HFF-Myc (cell line): Measurements from ENCODE around the gene HLA-DOB.
A peak's percentile ranks its signal among the peaks of the same experiment; 100 is the strongest.

ENCODE experiments used
- DNase-seq: peaks from one replicate; pipeline ENCODE4 v3.0.0-alpha.2; 2011; ENCODE audit warnings: low read depth; ENCODE audit errors: extremely low read depth
- H3K4me3 ChIP-seq: replicated peaks from 2 replicates; pipeline ENCODE4 v1.5.1; 2011; ENCODE audit warnings: low read depth, mild to moderate bottlenecking, control low read depth, low read length
- TF ChIP-seq, protein P1 (sequence below): IDR thresholded peaks from 2 replicates; pipeline ENCODE4 v1.5.1; 2012; ENCODE audit warnings: mild to moderate bottlenecking, low read depth, low read length, control low read depth; ENCODE audit errors: missing control alignments

Gene HLA-DOB

DNA sequence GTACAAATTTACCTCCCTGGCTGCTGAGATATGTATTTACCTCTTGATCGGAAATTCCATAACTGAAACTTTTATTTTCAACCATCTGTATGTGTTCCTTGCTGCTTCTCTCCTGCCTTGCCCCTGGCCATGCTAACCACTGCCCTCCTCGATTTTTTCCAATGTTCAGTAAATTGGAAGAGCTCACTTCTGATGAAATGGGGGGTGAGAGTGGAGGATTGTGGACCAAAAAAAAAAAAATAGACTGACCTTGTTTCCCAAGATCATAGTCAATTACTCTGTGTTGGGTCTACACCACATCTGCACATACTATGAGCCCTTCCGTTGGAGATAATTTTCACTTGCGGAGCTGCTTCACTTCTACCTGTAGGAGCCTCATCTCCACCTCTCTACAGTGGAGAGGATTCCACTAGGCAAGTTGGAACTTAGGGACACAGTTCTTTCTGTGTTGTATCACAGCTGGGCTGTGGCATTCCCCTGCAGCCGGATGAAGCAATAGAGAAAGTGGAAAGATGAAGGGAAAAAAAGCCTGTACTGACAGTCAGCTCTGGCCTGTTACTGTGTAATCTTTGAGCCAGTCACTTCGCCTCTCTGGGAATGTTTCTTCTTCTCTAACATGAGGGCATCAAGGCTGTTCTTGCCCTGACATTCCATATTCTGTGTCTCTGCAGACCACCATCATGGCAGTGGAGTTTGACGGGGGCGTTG, 38.8 kb upstream of the HLA-DOB start:
- no peak for DNase-seq
- TF ChIP-seq, protein P1, sequence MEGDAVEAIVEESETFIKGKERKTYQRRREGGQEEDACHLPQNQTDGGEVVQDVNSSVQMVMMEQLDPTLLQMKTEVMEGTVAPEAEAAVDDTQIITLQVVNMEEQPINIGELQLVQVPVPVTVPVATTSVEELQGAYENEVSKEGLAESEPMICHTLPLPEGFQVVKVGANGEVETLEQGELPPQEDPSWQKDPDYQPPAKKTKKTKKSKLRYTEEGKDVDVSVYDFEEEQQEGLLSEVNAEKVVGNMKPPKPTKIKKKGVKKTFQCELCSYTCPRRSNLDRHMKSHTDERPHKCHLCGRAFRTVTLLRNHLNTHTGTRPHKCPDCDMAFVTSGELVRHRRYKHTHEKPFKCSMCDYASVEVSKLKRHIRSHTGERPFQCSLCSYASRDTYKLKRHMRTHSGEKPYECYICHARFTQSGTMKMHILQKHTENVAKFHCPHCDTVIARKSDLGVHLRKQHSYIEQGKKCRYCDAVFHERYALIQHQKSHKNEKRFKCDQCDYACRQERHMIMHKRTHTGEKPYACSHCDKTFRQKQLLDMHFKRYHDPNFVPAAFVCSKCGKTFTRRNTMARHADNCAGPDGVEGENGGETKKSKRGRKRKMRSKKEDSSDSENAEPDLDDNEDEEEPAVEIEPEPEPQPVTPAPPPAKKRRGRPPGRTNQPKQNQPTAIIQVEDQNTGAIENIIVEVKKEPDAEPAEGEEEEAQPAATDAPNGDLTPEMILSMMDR: no peak
- H3K4me3 ChIP-seq: no peak overlapping the region

DNA sequence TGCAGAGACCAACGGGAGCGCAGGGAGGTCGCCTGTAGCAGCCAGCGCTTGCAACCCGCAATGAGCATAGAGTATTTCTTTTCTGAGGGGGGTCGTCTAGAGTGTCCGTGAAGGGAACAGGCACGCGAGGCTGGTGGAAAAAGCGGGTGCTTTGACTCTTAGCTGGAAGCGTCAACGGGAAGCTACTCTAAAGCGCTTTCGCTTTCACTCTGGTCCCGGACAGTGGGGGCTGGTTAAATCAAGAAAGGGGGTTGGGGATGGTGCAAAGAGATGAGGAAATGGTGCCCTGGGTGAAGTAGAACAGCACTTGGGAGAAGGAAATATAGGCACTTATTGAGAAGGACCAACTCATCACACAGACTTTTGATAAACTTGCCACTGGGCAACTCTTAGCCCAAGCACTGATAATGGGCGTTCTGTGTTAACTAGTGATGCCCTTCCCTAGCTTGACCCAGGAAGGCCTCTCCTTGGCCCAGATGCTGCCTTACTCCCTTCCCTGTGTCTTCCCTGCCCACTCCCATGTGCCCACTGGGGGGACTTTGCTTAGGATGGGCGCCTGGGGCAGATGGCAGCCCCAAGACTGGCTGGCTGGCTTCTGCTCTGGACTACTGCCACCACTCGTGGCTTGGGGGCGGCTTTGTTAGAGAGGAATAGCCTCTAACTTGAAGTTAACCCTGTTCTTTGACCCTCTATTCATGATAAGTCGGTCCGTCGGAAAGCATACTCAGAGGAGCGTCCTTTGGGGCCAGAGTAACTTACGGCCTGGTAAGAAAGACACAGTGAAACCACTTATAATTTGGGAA, 37.8 kb upstream of the HLA-DOB start:
- DNase-seq: no peak
- peak overlapping the region; percentile 90 for H3K4me3 ChIP-seq
- TF ChIP-seq, protein P1: no peak

GRCh38 chr6:32853541-32854375, 37.0 kb upstream of the HLA-DOB start, which contains the start of the genes PSMB9 and TAP1:
PSMB9 (plus strand) TSS chr6:32854192; CDS start chr6:32854230, 38 bp downstream.
TAP1 (minus strand) TSS chr6:32853704; CDS start chr6:32853636, 68 bp downstream.
- TF ChIP-seq, protein P1: peak; percentile 91
- peak; percentile 63 for DNase-seq
- peak within 1 kb of the TSS; percentile 90 for H3K4me3 ChIP-seq

DNA sequence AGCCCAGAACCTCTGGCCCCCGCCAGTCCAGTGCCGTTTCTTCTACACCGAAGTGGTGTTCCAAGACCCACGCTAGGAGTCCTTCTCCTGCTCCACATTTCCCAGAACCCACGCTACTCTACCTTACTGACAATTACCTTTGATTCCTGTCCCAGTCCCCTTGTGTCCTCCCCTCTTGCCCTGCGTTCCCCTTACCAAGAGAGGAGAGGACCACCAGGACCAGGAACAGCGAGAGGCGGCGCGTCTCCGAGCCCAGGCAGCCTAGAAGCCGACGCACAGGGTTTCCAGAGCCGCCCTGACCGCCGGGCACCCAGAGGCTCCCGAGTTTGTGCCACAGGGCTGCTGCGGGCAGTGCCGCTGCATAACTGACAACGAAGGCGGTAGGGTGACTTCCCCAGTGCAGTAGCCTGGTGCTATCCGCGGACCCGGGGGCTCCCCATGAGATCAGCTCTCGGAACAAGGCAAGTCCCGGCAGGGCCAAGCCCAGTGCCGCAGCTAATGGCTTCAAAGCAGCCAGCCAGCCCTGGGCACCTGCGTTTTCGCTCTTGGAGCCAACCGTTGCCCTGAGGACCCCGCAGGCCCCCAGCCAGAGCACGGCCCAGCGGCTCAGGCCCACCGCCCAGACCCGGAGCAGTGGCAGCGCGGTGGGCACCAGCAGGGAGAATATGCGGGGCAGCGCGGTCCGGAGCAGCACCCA, 36.2 kb upstream of the HLA-DOB start:
- DNase-seq: no peak
- peak overlapping the region; percentile 90 for H3K4me3 ChIP-seq
- TF ChIP-seq, protein P1: no peak

- peak overlapping the region; percentile 90 for H3K4me3 ChIP-seq
- TF ChIP-seq, protein P1: no peak
- DNase-seq: no peak
Observed at GRCh38 chr6:32852018-32852843, 35.4 kb upstream of the HLA-DOB start.
